Measurements from ENCODE around the gene SMYD3. TPM values are rescaled to one million over a fixed set of nuclear protein-coding genes. Genes with fewer than 3 reads are reported as not detected.

Gene SMYD3
- total and polyA plus RNA-seq, 2 of the 13 experiments (the other 11 are each of a cell fraction or from before 2014, with no cell fraction given), result 27.7 to 35.8 TPM

DNA sequence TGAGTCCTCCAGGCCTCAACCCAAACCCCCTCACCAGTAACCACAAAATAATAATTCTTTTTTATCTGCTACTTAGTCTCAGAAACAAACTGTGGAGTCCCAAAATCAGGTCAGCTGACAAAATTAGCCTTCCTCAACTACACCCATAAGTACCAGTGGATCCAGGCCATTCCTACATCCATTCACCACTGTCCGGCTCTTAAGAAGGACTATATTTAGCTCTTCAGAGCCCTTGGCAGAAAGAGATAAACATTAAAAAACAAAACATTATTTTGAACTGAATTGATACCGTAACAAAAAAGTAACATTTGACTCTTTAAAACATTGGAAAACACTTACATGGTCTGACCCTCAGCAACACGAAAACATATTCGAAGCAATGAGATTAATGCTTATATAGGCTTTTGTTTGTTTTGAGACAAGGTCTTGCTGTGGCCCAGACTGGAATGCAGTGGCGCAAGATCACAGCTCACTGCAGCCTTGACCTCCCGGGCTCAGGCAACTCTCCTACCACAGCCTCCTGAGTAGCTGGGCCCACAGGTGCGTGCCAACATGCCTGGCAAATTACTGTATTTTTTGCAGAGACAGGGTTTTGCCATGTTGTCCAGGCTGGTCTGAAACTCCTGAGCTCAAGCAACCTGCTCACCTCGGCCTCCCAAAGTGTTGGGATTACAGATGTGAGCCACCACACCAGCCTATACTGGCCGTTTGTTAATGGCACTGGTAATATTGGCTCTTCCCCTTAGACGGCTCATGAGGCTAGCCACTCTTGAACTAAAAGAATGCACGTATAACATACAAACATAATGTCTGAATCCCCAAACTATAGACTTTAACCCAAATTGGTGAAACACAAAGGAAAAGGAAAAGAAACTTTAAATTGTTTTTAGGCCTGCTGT lies 330.7 kb downstream of the SMYD3 start (continued):
- TF ChIP-seq, protein P1, sequence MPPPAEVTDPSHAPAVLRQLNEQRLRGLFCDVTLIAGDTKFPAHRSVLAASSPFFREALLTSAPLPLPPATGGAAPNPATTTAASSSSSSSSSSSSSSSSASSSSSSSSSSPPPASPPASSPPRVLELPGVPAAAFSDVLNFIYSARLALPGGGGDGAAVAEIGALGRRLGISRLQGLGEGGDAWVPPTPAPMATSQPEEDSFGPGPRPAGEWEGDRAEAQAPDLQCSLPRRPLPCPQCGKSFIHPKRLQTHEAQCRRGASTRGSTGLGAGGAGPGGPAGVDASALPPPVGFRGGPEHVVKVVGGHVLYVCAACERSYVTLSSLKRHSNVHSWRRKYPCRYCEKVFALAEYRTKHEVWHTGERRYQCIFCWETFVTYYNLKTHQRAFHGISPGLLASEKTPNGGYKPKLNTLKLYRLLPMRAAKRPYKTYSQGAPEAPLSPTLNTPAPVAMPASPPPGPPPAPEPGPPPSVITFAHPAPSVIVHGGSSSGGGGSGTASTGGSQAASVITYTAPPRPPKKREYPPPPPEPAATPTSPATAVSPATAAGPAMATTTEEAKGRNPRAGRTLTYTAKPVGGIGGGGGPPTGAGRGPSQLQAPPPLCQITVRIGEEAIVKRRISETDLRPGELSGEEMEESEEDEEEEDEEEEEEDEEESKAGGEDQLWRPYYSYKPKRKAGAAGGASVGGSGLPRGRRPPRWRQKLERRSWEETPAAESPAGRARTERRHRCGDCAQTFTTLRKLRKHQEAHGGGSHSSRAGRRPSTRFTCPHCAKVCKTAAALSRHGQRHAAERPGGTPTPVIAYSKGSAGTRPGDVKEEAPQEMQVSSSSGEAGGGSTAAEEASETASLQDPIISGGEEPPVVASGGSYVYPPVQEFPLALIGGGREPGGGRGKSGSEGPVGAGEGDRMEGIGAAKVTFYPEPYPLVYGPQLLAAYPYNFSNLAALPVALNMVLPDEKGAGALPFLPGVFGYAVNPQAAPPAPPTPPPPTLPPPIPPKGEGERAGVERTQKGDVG (CRISPR knock-in tag; IDR thresholded peaks at IDR 0.05; ENCODE audit: borderline replicate concordance), result 0 out of 2 replicates have a peak, but pooled peaks have one; percentile 43
- peak; percentile 60; the same call in 1 of the 2 replicates for TF ChIP-seq NFKBIZ (CRISPR knock-in tag; IDR thresholded peaks at IDR 0.05)
- TF ChIP-seq RBM22 (optimal IDR thresholded peaks at IDR 0.05; ENCODE audit: low read length), result no peak
- TF ChIP-seq ZNF552 (CRISPR knock-in tag; IDR thresholded peaks at IDR 0.05; ENCODE audit: borderline replicate concordance), result no peak
- 0 out of 2 replicates have a peak, but pooled peaks have one; percentile 58 for TF ChIP-seq SPEN (CRISPR knock-in tag; IDR thresholded peaks at IDR 0.05; ENCODE audit: low read depth)
- no peak for TF ChIP-seq FIP1L1 (IDR thresholded peaks at IDR 0.05; ENCODE audit: borderline replicate concordance, insufficient read depth, low read depth, low read length)
- peak; percentile 58; the same call in 1 of the 2 replicates for TF ChIP-seq ZFP90 (CRISPR knock-in tag; IDR thresholded peaks at IDR 0.05; ENCODE audit: borderline replicate concordance)
- peak; percentile 82 for TF ChIP-seq HOXA3 (CRISPR knock-in tag; IDR thresholded peaks at IDR 0.05)
- peak; percentile 23; the same call in 1 of the 2 replicates for TF ChIP-seq ZSCAN21 (CRISPR knock-in tag; IDR thresholded peaks at IDR 0.05; ENCODE audit: borderline replicate concordance)
- TF ChIP-seq, protein P2, sequence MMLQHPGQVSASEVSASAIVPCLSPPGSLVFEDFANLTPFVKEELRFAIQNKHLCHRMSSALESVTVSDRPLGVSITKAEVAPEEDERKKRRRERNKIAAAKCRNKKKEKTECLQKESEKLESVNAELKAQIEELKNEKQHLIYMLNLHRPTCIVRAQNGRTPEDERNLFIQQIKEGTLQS (CRISPR knock-in tag; IDR thresholded peaks at IDR 0.05), result no peak
- no peak for TF ChIP-seq PAF1 (CRISPR knock-in tag; IDR thresholded peaks at IDR 0.05)
- 0 out of 2 replicates have a peak, but pooled peaks have one; percentile 68 for TF ChIP-seq MIER2 (CRISPR knock-in tag; IDR thresholded peaks at IDR 0.05)
- TF ChIP-seq, protein P3, sequence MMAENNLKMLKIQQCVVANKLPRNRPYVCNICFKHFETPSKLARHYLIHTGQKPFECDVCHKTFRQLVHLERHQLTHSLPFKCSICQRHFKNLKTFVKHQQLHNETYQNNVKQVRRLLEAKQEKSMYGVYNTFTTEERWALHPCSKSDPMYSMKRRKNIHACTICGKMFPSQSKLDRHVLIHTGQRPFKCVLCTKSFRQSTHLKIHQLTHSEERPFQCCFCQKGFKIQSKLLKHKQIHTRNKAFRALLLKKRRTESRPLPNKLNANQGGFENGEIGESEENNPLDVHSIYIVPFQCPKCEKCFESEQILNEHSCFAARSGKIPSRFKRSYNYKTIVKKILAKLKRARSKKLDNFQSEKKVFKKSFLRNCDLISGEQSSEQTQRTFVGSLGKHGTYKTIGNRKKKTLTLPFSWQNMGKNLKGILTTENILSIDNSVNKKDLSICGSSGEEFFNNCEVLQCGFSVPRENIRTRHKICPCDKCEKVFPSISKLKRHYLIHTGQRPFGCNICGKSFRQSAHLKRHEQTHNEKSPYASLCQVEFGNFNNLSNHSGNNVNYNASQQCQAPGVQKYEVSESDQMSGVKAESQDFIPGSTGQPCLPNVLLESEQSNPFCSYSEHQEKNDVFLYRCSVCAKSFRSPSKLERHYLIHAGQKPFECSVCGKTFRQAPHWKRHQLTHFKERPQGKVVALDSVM (CRISPR knock-in tag; IDR thresholded peaks at IDR 0.05), result peak; percentile 68
- peak; percentile 84; the same call in 1 of the 2 replicates for TF ChIP-seq MIER3 (CRISPR knock-in tag; IDR thresholded peaks at IDR 0.05; ENCODE audit: borderline replicate concordance)
- no peak for TF ChIP-seq ZFP36 (IDR thresholded peaks at IDR 0.05; ENCODE audit: borderline replicate concordance, low read depth, low read length, partially characterized antibody)
- 0 out of 2 replicates have a peak, but pooled peaks have one; percentile 53 for TF ChIP-seq SATB2 (CRISPR knock-in tag; IDR thresholded peaks at IDR 0.05)
- TF ChIP-seq RARA (CRISPR knock-in tag; IDR thresholded peaks at IDR 0.05), result peak; percentile 99
- TF ChIP-seq GRHL1 (CRISPR knock-in tag; conservative IDR thresholded peaks at IDR 0.05), result no peak
- TF ChIP-seq ZNF891 (CRISPR knock-in tag; IDR thresholded peaks at IDR 0.05), result 0 out of 2 replicates have a peak, but pooled peaks have one; percentile 25
- TF ChIP-seq ZNF441 (CRISPR knock-in tag; IDR thresholded peaks at IDR 0.05; ENCODE audit: borderline replicate concordance), result 0 out of 2 replicates have a peak, but pooled peaks have one; percentile 32
- peak; percentile 20; the same call in 1 of the 2 replicates for TF ChIP-seq BHLHE40 (IDR thresholded peaks at IDR 0.05; ENCODE audit: low read length)
